ENCODE results near the gene GNA14.

DNA sequence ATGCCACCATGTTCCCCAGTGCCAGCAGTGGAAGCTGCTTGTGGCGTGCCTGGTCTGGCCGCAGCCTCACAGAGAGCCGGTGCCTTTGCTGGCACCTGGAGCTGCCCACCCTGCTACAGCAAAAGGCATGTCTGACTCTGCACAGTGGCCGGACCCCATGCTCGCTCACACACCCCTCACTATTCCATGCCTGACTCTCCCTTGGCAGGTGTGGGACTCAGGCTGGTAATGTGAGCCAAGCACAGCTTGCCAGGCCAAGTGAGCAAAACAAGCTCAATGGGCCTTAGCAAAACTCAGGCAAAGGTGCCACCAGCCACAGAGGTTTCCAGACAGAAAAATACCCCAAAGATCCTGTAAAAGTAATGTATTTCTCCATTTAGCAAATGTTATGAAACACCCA is 15.5 kb downstream of the GNA14 start:
- TF ChIP-seq SMC3 (conservative IDR thresholded peaks at IDR 0.05; ENCODE audit: poor library complexity) (no peak), TAF1 (IDR thresholded peaks at IDR 0.05; ENCODE audit: low read depth) (no peak), POLR2AphosphoS5 (IDR thresholded peaks at IDR 0.05) (no peak), EP300 (conservative IDR thresholded peaks at IDR 0.05; ENCODE audit: poor library complexity, severe bottlenecking) (no peak)
- TF ChIP-seq, protein P1, sequence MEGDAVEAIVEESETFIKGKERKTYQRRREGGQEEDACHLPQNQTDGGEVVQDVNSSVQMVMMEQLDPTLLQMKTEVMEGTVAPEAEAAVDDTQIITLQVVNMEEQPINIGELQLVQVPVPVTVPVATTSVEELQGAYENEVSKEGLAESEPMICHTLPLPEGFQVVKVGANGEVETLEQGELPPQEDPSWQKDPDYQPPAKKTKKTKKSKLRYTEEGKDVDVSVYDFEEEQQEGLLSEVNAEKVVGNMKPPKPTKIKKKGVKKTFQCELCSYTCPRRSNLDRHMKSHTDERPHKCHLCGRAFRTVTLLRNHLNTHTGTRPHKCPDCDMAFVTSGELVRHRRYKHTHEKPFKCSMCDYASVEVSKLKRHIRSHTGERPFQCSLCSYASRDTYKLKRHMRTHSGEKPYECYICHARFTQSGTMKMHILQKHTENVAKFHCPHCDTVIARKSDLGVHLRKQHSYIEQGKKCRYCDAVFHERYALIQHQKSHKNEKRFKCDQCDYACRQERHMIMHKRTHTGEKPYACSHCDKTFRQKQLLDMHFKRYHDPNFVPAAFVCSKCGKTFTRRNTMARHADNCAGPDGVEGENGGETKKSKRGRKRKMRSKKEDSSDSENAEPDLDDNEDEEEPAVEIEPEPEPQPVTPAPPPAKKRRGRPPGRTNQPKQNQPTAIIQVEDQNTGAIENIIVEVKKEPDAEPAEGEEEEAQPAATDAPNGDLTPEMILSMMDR (IDR thresholded peaks at IDR 0.05; ENCODE audit: poor library complexity, severe bottlenecking), result no peak
- TF ChIP-seq, protein P2, sequence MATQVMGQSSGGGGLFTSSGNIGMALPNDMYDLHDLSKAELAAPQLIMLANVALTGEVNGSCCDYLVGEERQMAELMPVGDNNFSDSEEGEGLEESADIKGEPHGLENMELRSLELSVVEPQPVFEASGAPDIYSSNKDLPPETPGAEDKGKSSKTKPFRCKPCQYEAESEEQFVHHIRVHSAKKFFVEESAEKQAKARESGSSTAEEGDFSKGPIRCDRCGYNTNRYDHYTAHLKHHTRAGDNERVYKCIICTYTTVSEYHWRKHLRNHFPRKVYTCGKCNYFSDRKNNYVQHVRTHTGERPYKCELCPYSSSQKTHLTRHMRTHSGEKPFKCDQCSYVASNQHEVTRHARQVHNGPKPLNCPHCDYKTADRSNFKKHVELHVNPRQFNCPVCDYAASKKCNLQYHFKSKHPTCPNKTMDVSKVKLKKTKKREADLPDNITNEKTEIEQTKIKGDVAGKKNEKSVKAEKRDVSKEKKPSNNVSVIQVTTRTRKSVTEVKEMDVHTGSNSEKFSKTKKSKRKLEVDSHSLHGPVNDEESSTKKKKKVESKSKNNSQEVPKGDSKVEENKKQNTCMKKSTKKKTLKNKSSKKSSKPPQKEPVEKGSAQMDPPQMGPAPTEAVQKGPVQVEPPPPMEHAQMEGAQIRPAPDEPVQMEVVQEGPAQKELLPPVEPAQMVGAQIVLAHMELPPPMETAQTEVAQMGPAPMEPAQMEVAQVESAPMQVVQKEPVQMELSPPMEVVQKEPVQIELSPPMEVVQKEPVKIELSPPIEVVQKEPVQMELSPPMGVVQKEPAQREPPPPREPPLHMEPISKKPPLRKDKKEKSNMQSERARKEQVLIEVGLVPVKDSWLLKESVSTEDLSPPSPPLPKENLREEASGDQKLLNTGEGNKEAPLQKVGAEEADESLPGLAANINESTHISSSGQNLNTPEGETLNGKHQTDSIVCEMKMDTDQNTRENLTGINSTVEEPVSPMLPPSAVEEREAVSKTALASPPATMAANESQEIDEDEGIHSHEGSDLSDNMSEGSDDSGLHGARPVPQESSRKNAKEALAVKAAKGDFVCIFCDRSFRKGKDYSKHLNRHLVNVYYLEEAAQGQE (IDR thresholded peaks at IDR 0.05; ENCODE audit: borderline replicate concordance), result no peak
